Measurements from ENCODE around the gene MRPL20. TPM values are rescaled to one million over a fixed set of nuclear protein-coding genes. Genes with fewer than 3 reads are reported as not detected.

MRPL20 gene
- total RNA-seq, 4 donors from 2014 or later = 93.6 to 119 (median 109) TPM

GRCh38 chr1:1395166-1395565, 11.9 kb downstream of the MRPL20 start:
- Histone ChIP-seq H3K4me3 (no peak overlapping the region), H3K4me1 (peaks cover 25% of the 10 kb centered on the region), H3K27me3 (no peaks in the 10 kb centered on the region), H3K36me3 (peaks cover 72% of the 10 kb centered on the region), H3K27ac (no peak overlapping the region), H3K9me3 (no peaks in the 10 kb centered on the region)
- TF ChIP-seq EP300 (IDR thresholded peaks at IDR 0.05) = no peak
- no peak for TF ChIP-seq CTCF (IDR thresholded peaks at IDR 0.05)
- no peak for TF ChIP-seq POLR2AphosphoS5 (IDR thresholded peaks at IDR 0.05)
- TF ChIP-seq POLR2A (IDR thresholded peaks at IDR 0.05) = no peak
- DNase-seq (ENCODE audit: low spot score in 2 of 2) = no peak
- WGBS = 88% methylated on average over 11 of the region's 11 CpGs

- Histone ChIP-seq H3K27me3 (no peaks in the 10 kb centered on the region), H3K27ac (no peak overlapping the region), H3K9me3 (no peaks in the 10 kb centered on the region), H3K36me3 (peaks cover 83% of the 10 kb centered on the region), H3K4me1 (peaks cover 19% of the 10 kb centered on the region), H3K4me3 (no peak overlapping the region)
- WGBS = 88% methylated on average over 7 of the region's 7 CpGs
- TF ChIP-seq EP300 (IDR thresholded peaks at IDR 0.05) = no peak
- TF ChIP-seq POLR2A (IDR thresholded peaks at IDR 0.05) = no peak
- DNase-seq (ENCODE audit: low spot score in 2 of 2) = no peak
Observed at GRCh38 chr1:1394116-1394515, 13.0 kb downstream of the MRPL20 start.

GRCh38 chr1:1393428-1393827, 13.7 kb downstream of the MRPL20 start:
- no peak for DNase-seq (ENCODE audit: low spot score in 2 of 2)
- H3K36me3 ChIP-seq = peaks cover 90% of the 10 kb centered on the region
- H3K27me3 ChIP-seq = no peaks in the 10 kb centered on the region
- H3K4me1 ChIP-seq = peaks cover 17% of the 10 kb centered on the region
- 83% methylated on average over 8 of the region's 11 CpGs for whole genome bisulfite sequencing
- no peak overlapping the region for H3K27ac ChIP-seq
- H3K4me3 ChIP-seq = no peak overlapping the region
- H3K9me3 ChIP-seq = no peaks in the 10 kb centered on the region
- TF ChIP-seq POLR2AphosphoS5 (IDR thresholded peaks at IDR 0.05) (no peak), EP300 (IDR thresholded peaks at IDR 0.05) (no peak), POLR2A (IDR thresholded peaks at IDR 0.05) (no peak), CTCF (IDR thresholded peaks at IDR 0.05) (no peak)

GRCh38 chr1:1393014-1393413, 14.1 kb downstream of the MRPL20 start:
- Histone ChIP-seq H3K27ac (no peak overlapping the region), H3K4me1 (peaks cover 13% of the 10 kb centered on the region), H3K4me3 (no peak overlapping the region), H3K9me3 (no peaks in the 10 kb centered on the region), H3K27me3 (no peaks in the 10 kb centered on the region), H3K36me3 (peaks cover 94% of the 10 kb centered on the region)
- DNase-seq (ENCODE audit: low spot score in 2 of 2) = no peak
- TF ChIP-seq POLR2AphosphoS5 (IDR thresholded peaks at IDR 0.05) = no peak
- no peak for TF ChIP-seq CTCF (IDR thresholded peaks at IDR 0.05)
- no peak for TF ChIP-seq EP300 (IDR thresholded peaks at IDR 0.05)
- TF ChIP-seq POLR2A (IDR thresholded peaks at IDR 0.05) = no peak
- WGBS = 85% methylated on average over 4 of the region's 4 CpGs

GRCh38 chr1:1391225-1391624, 15.9 kb downstream of the MRPL20 start:
- no peak overlapping the region for H3K4me3 ChIP-seq
- TF ChIP-seq POLR2A (IDR thresholded peaks at IDR 0.05) = no peak
- no peak for TF ChIP-seq EP300 (IDR thresholded peaks at IDR 0.05)
- no peak for TF ChIP-seq POLR2AphosphoS5 (IDR thresholded peaks at IDR 0.05)
- no peak for TF ChIP-seq CTCF (IDR thresholded peaks at IDR 0.05)
- H3K4me1 ChIP-seq = no peaks in the 10 kb centered on the region
- H3K27me3 ChIP-seq = no peaks in the 10 kb centered on the region
- no peak for DNase-seq (ENCODE audit: low spot score in 2 of 2)
- H3K9me3 ChIP-seq = no peaks in the 10 kb centered on the region
- WGBS = 88% methylated on average over 12 of the region's 12 CpGs
- H3K27ac ChIP-seq = no peak overlapping the region
- H3K36me3 ChIP-seq = peaks cover 97% of the 10 kb centered on the region

- Histone ChIP-seq H3K4me1 (no peaks in the 10 kb centered on the region), H3K27ac (no peak overlapping the region), H3K27me3 (no peaks in the 10 kb centered on the region), H3K36me3 (peaks cover 100% of the 10 kb centered on the region), H3K9me3 (no peaks in the 10 kb centered on the region), H3K4me3 (no peak overlapping the region)
- no peak for TF ChIP-seq POLR2AphosphoS5 (IDR thresholded peaks at IDR 0.05)
- no peak for TF ChIP-seq EP300 (IDR thresholded peaks at IDR 0.05)
- TF ChIP-seq POLR2A (IDR thresholded peaks at IDR 0.05) = no peak
- TF ChIP-seq CTCF (IDR thresholded peaks at IDR 0.05) = no peak
- no peak for DNase-seq (ENCODE audit: low spot score in 2 of 2)
- WGBS = 85% methylated on average over 12 of the region's 12 CpGs
Observed at GRCh38 chr1:1390675-1391074, 16.4 kb downstream of the MRPL20 start.

All from suprapubic skin (tissue), 4 donors.